ENCODE measurements around the gene HSDL1. TPM values are rescaled to one million over a fixed set of nuclear protein-coding genes. Genes with fewer than 3 reads are reported as not detected.

Gene HSDL1
- total RNA-seq, 1 experiment from 2014 or later = 35.8 TPM

GRCh38 chr16:84139628-84140258, 5.2 kb downstream of the HSDL1 start:
- Histone ChIP-seq H4K20me1 (ENCODE audit: insufficient read depth) (no peaks in the 10 kb centered on the region; the same call in 1 of the 2 replicates), H3K4me2 (ENCODE audit: low read length) (peak overlapping the region; percentile 81), H3K9me3 (ENCODE audit: control insufficient read depth in 1 of 2, insufficient read depth in 1 of 2, low read depth in 1 of 2, low read length in 2 of 2) (no peaks in the 10 kb centered on the region), H3K4me1 (ENCODE audit: control insufficient read depth in 1 of 2, insufficient read depth in 2 of 2, low read length in 2 of 2) (peaks cover 26 to 37% of the 10 kb centered on the region in 2 experiments), H2AFZ (ENCODE audit: low read depth, low read length, poor library complexity, severe bottlenecking) (no peak overlapping the region), H3K9me2 (ENCODE audit: insufficient read depth) (no peaks in the 10 kb centered on the region), H3K27ac (ENCODE audit: low read depth, low read length) (no peak overlapping the region; the same call in 1 of the 2 replicates), H3K27me3 (ENCODE audit: insufficient read depth, low read length) (no peaks in the 10 kb centered on the region), H3K36me3 (ENCODE audit: control insufficient read depth in 1 of 2, insufficient read depth in 2 of 2, low read length in 2 of 2) (no peaks in the 10 kb centered on the region), H3K4me3 (replicated peaks in 1 of 2; ENCODE audit: low read depth in 1 of 2, low read length in 2 of 2) (no peak overlapping the region), H3K9ac (ENCODE audit: low read length) (peak overlapping the region; percentile 29; the same call in 1 of the 2 replicates), H3K79me2 (ENCODE audit: insufficient read depth, low read length) (peaks cover 73% of the 10 kb centered on the region)
- ATAC-seq = no peak
- ChIA-PET CTCF (no interaction called here), RAD21 (ENCODE audit: low non-redundant PET in 1 of 2, low total read pairs in 2 of 2, uncharacterized antibody in 2 of 2, unreplicated experiment in 2 of 2) (no interaction called here), POLR2A (no interaction called here)
- intact Hi-C loops (cut with micrococcal nuclease) = no loop called here
- DNase-seq (ENCODE audit: low read depth, low spot score) = no peak
- TF ChIP-seq SP1 (IDR thresholded peaks at IDR 0.05; ENCODE audit: low read depth) (no peak), SIN3A (IDR thresholded peaks at IDR 0.05; ENCODE audit: low read depth) (no peak), JUND (IDR thresholded peaks at IDR 0.05) (no peak)
- no TSS peak for BruUV-seq (replicated peaks)

GRCh38 chr16:84138824-84139627, 6.0 kb downstream of the HSDL1 start:
- Histone ChIP-seq H3K9me3 (ENCODE audit: control insufficient read depth in 1 of 2, insufficient read depth in 1 of 2, low read depth in 1 of 2, low read length in 2 of 2) (no peaks in the 10 kb centered on the region), H3K4me3 (replicated peaks in 1 of 2; ENCODE audit: low read depth in 1 of 2, low read length in 2 of 2) (peak overlapping the region in 1 of 2 experiments; percentile 38; a peak in 2 of 4 replicates), H2AFZ (ENCODE audit: low read depth, low read length, poor library complexity, severe bottlenecking) (no peak overlapping the region), H3K4me1 (ENCODE audit: control insufficient read depth in 1 of 2, insufficient read depth in 2 of 2, low read length in 2 of 2) (peaks cover 26 to 39% of the 10 kb centered on the region in 2 experiments), H3K27me3 (ENCODE audit: insufficient read depth, low read length) (no peaks in the 10 kb centered on the region), H3K27ac (ENCODE audit: low read depth, low read length) (peak overlapping the region; percentile 10), H3K36me3 (ENCODE audit: control insufficient read depth in 1 of 2, insufficient read depth in 2 of 2, low read length in 2 of 2) (no peaks in the 10 kb centered on the region), H3K79me2 (ENCODE audit: insufficient read depth, low read length) (peaks cover 68% of the 10 kb centered on the region), H3K4me2 (ENCODE audit: low read length) (peak overlapping the region; percentile 81), H3K9ac (ENCODE audit: low read length) (peak overlapping the region; percentile 29), H4K20me1 (ENCODE audit: insufficient read depth) (no peaks in the 10 kb centered on the region; the same call in 1 of the 2 replicates), H3K9me2 (ENCODE audit: insufficient read depth) (no peaks in the 10 kb centered on the region)
- intact Hi-C loops (cut with micrococcal nuclease) = no loop called here
- BruUV-seq (replicated peaks) = no TSS peak
- ChIA-PET POLR2A (no interaction called here), RAD21 (ENCODE audit: low non-redundant PET in 1 of 2, low total read pairs in 2 of 2, uncharacterized antibody in 2 of 2, unreplicated experiment in 2 of 2) (interaction anchor here in 1 of 2 experiments (0.6 kb wide), 1 partner anchor 138 kb away, joined by 3 read pairs; no protein-coding TSS in a partner anchor), CTCF (no interaction called here)
- DNase-seq (ENCODE audit: low read depth, low spot score) (peak; percentile 54), ATAC-seq (peak; percentile 74)
- no peak for TF ChIP-seq ZNF274 (IDR thresholded peaks at IDR 0.05; ENCODE audit: low read depth, low read length)
- TF ChIP-seq EZH2 (IDR thresholded peaks at IDR 0.05) = no peak
- TF ChIP-seq CBX3 (IDR thresholded peaks at IDR 0.05; ENCODE audit: low read depth) = peak; percentile 58; the same call in 1 of the 2 replicates
- peak; percentile 54; the same call in 1 of the 2 replicates for TF ChIP-seq SP1 (IDR thresholded peaks at IDR 0.05; ENCODE audit: low read depth)
- peak; percentile 15; the same call in 1 of the 2 replicates for TF ChIP-seq MAX (IDR thresholded peaks at IDR 0.05)
- no peak for TF ChIP-seq CEBPB (IDR thresholded peaks at IDR 0.05; ENCODE audit: low read depth)
- TF ChIP-seq ZBTB33 (IDR thresholded peaks at IDR 0.05; ENCODE audit: extremely low read depth, insufficient replicate concordance, low read length) = no peak
- TF ChIP-seq SRF (IDR thresholded peaks at IDR 0.05; ENCODE audit: low read depth) = 0 out of 2 replicates have a peak, but pooled peaks have one; percentile 70
- no peak for TF ChIP-seq FOSL1 (IDR thresholded peaks at IDR 0.05; ENCODE audit: low read depth)
- TF ChIP-seq RAD21 (IDR thresholded peaks at IDR 0.05; ENCODE audit: low read depth) = no peak
- no peak for TF ChIP-seq ATF3 (IDR thresholded peaks at IDR 0.05)
- no peak for TF ChIP-seq ELF1 (IDR thresholded peaks at IDR 0.05; ENCODE audit: borderline replicate concordance, low read depth)
- no peak for TF ChIP-seq YY1 (IDR thresholded peaks at IDR 0.05; ENCODE audit: extremely low read depth, insufficient replicate concordance, low read depth, low read length)

Data from HCT116 (cell line).